Spinal cord (tissue), 10 donors: ENCODE data around the gene XRCC3. TPM values are rescaled to one million over a fixed set of nuclear protein-coding genes. Genes with fewer than 3 reads are reported as not detected.

Experiments
- DNase-seq, 6 donors: peaks; one replicate each; pipeline versions ENCODE4 v3.0.0 to v3.0.0-alpha.2; 2013 to 2015; ENCODE audit warnings: low spot score in 6 of 6, low read depth in 4 of 6
- H3K27ac ChIP-seq: one replicate; pipeline ENCODE4 v1.5.1; 2013; ENCODE audit warnings: low read depth, low read length, control low read depth
- H3K27me3 ChIP-seq: one replicate; pipeline ENCODE4 v1.6.1; 2013; ENCODE audit warnings: low read length; ENCODE audit not compliant: control insufficient read depth, insufficient read depth
- H3K36me3 ChIP-seq: one replicate; pipeline ENCODE4 v1.6.1; 2013; ENCODE audit warnings: low read length; ENCODE audit not compliant: control insufficient read depth, insufficient read depth
- H3K4me1 ChIP-seq: one replicate; pipeline ENCODE4 v1.6.1; 2013; ENCODE audit warnings: low read length; ENCODE audit not compliant: control insufficient read depth, insufficient read depth
- H3K4me3 ChIP-seq: one replicate; pipeline ENCODE4 v1.5.1; 2013; ENCODE audit warnings: low read depth, low read length, control low read depth
- H3K9me3 ChIP-seq: one replicate; pipeline ENCODE4 v1.6.1; 2013; ENCODE audit warnings: low read length; ENCODE audit not compliant: control insufficient read depth, insufficient read depth
- WGBS: methylation state at CpG from one replicate; pipeline ENCODE4 v1.1.5; 2013; ENCODE audit warnings: missing lambda C conversion rate; ENCODE audit not compliant: insufficient coverage; 5-methylcytosine and 5-hydroxymethylcytosine counted together
- polyA plus RNA-seq, 2 donors: library from polyadenylated mRNA; unstranded; fragments of 120-200 nt; gene quantifications; one replicate each; pipeline ENCODE4 v1.2.1, GENCODE V29; 2013; ENCODE audit not compliant: insufficient read length in 2 of 2
- total RNA-seq, 2 donors: library from RNA; depleted of rRNA in 1 of 2; stranded (reverse); fragments of 120-200 nt in 1 of 2; fragments of >200 nt in 1 of 2; gene quantifications; one replicate each; pipeline versions ENCODE4 v1.2.3 to v1.2.4, GENCODE V29; 2013 to 2014
- donor health status: healthy.

XRCC3 gene
- total and polyA plus RNA-seq, 4 donors, result 10.9 to 20.6 (median 13.6) TPM

- no peak for DNase-seq
- Histone ChIP-seq H3K9me3 (no peaks in the 10 kb centered on the region), H3K4me3 (no peak overlapping the region), H3K27ac (no peak overlapping the region), H3K4me1 (peaks cover 67% of the 10 kb centered on the region), H3K27me3 (no peaks in the 10 kb centered on the region), H3K36me3 (peaks cover 74% of the 10 kb centered on the region)
- WGBS, result 91% methylated on average over 11 of the region's 15 CpGs
These were observed 5.4 kb downstream of the XRCC3 start for GRCh38 chr14:103709814-103710213.

GRCh38 chr14:103708750-103709187 is 6.5 kb downstream of the XRCC3 start:
- H3K36me3 ChIP-seq, result peaks cover 82% of the 10 kb centered on the region
- no peaks in the 10 kb centered on the region for H3K9me3 ChIP-seq
- no peak for DNase-seq
- no peaks in the 10 kb centered on the region for H3K27me3 ChIP-seq
- peaks cover 57% of the 10 kb centered on the region for H3K4me1 ChIP-seq
- no peak overlapping the region for H3K27ac ChIP-seq
- WGBS, result 68% methylated on average over 16 of the region's 18 CpGs
- H3K4me3 ChIP-seq, result no peak overlapping the region

GRCh38 chr14:103707329-103708263 is 7.7 kb downstream of the XRCC3 start:
- no peak for DNase-seq
- H3K36me3 ChIP-seq, result peaks cover 87% of the 10 kb centered on the region
- peaks cover 55% of the 10 kb centered on the region for H3K4me1 ChIP-seq
- no peak overlapping the region for H3K27ac ChIP-seq
- H3K4me3 ChIP-seq, result no peak overlapping the region
- no peaks in the 10 kb centered on the region for H3K27me3 ChIP-seq
- 82% methylated on average over 28 of the region's 29 CpGs for WGBS
- no peaks in the 10 kb centered on the region for H3K9me3 ChIP-seq

- Histone ChIP-seq H3K9me3 (no peaks in the 10 kb centered on the region), H3K4me3 (no peak overlapping the region), H3K27ac (no peak overlapping the region), H3K4me1 (peaks cover 48% of the 10 kb centered on the region), H3K27me3 (no peaks in the 10 kb centered on the region), H3K36me3 (peaks cover 89% of the 10 kb centered on the region)
- DNase-seq, result no peak
- 86% methylated on average over 40 of the region's 41 CpGs for WGBS
These were observed 8.5 kb downstream of the XRCC3 start for GRCh38 chr14:103706551-103707328.

- Histone ChIP-seq H3K36me3 (peaks cover 99% of the 10 kb centered on the region), H3K4me1 (peaks cover 49% of the 10 kb centered on the region), H3K27me3 (no peaks in the 10 kb centered on the region), H3K9me3 (no peaks in the 10 kb centered on the region), H3K4me3 (no peak overlapping the region), H3K27ac (peak overlapping the region; percentile 40)
- DNase-seq, result no peak
- 85% methylated on average over 23 of the region's 28 CpGs for WGBS
These were observed 9.6 kb downstream of the XRCC3 start for GRCh38 chr14:103705504-103706284.

- no peaks in the 10 kb centered on the region for H3K9me3 ChIP-seq
- no peaks in the 10 kb centered on the region for H3K27me3 ChIP-seq
- H3K4me3 ChIP-seq, result no peak overlapping the region
- no peak for DNase-seq
- H3K36me3 ChIP-seq, result peaks cover 100% of the 10 kb centered on the region
- H3K27ac ChIP-seq, result no peak overlapping the region
- H3K4me1 ChIP-seq, result peaks cover 48% of the 10 kb centered on the region
- 69% methylated on average over 15 of the region's 15 CpGs for WGBS
These were observed 10.1 kb downstream of the XRCC3 start for GRCh38 chr14:103705118-103705503.

- H3K27me3 ChIP-seq, result no peaks in the 10 kb centered on the region
- no peak overlapping the region for H3K4me3 ChIP-seq
- H3K9me3 ChIP-seq, result no peaks in the 10 kb centered on the region
- H3K36me3 ChIP-seq, result peaks cover 100% of the 10 kb centered on the region
- H3K4me1 ChIP-seq, result peaks cover 51% of the 10 kb centered on the region
- no peak overlapping the region for H3K27ac ChIP-seq
- no peak for DNase-seq
- 91% methylated on average over 12 of the region's 13 CpGs for WGBS
These were observed 10.5 kb downstream of the XRCC3 start for GRCh38 chr14:103704708-103705107.

- peaks cover 48% of the 10 kb centered on the region for H3K4me1 ChIP-seq
- no peaks in the 10 kb centered on the region for H3K9me3 ChIP-seq
- no peak overlapping the region for H3K4me3 ChIP-seq
- WGBS, result 82% methylated on average over 17 of the region's 24 CpGs
- peaks cover 100% of the 10 kb centered on the region for H3K36me3 ChIP-seq
- H3K27me3 ChIP-seq, result no peaks in the 10 kb centered on the region
- no peak for DNase-seq
- no peak overlapping the region for H3K27ac ChIP-seq
These were observed 11.5 kb downstream of the XRCC3 start for GRCh38 chr14:103703433-103704385.
